Loucy (cell line): ENCODE results near the gene LFNG.

ENCODE experiments used
- EZH2phosphoT487 ChIP-seq: fragments of 200-600 bp; IDR thresholded peaks from 2 replicates; pipeline ENCODE4 v1.6.1; 2018; ENCODE audit warnings: antibody characterized with exemption, mild to moderate bottlenecking, moderate library complexity, borderline replicate concordance
- TF ChIP-seq, protein P1 (sequence below): fragments of 200-600 bp; sonication (generic); conservative IDR thresholded peaks from 2 replicates; pipeline ENCODE4 v1.5.1; 2014; ENCODE audit warnings: mild to moderate bottlenecking, antibody characterized with exemption, low read length

DNA sequence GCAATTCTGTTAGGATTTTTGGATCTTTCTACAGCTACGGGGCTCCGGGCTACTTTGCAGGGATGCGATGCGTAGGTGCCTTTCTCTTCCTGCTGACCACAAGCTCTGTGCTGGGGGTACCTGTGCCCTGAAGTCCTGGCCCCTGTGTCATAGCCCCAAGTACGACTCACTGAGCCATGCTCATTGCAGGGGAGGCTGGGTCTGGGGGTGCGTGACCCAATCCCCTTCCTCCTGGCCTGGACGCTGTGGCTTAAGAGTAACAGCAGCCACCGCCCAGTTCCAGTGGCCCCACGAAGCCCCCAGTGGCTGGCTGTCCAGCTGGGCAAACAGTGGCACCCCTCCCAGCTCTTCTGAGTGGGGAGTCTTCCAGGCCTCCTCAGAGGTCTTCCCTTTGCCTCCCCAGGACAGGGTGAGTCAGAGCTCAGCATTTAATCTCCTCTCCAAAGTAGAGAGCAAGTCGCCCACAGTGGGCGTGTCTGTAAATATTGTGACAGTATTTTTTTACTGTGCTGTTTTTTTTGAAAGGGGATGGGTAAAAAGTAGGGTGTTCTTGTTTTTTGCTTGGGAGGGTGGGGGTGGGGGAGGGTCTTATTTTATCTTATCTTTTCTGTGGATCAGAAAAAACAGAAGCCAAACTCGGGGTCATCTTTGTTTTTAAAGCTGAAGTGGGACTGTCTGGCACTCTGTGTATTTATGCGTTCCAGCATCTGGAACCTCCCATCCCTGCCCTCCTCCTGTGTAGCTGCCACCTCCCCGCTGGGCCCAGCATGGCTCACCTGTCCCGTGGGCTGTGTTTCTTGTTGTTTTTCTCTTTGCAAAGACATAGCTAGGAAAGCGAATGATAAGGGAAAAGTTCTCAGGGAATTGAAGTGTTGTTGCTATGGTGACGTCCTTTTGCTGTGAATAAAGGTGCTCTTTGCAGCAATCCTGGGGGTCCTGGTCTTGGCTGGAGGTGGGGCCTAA, 8.2 kb downstream of the LFNG start:
- TF ChIP-seq, protein P1, sequence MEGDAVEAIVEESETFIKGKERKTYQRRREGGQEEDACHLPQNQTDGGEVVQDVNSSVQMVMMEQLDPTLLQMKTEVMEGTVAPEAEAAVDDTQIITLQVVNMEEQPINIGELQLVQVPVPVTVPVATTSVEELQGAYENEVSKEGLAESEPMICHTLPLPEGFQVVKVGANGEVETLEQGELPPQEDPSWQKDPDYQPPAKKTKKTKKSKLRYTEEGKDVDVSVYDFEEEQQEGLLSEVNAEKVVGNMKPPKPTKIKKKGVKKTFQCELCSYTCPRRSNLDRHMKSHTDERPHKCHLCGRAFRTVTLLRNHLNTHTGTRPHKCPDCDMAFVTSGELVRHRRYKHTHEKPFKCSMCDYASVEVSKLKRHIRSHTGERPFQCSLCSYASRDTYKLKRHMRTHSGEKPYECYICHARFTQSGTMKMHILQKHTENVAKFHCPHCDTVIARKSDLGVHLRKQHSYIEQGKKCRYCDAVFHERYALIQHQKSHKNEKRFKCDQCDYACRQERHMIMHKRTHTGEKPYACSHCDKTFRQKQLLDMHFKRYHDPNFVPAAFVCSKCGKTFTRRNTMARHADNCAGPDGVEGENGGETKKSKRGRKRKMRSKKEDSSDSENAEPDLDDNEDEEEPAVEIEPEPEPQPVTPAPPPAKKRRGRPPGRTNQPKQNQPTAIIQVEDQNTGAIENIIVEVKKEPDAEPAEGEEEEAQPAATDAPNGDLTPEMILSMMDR = no peak
- no peak for TF ChIP-seq EZH2phosphoT487
